IMR-90 (cell line): ENCODE results near the gene PPP1R1C. TPM values are rescaled to one million over a fixed set of nuclear protein-coding genes. Genes with fewer than 3 reads are reported as not detected.

Experiments used
- ATAC-seq: fragments of 200-7000 bp; cut with Tn5 transposase; 2 replicates; pipeline ENCODE4 v1.9.1; 2020; ENCODE audit warnings: low read depth, mild to moderate bottlenecking, moderate library complexity
- BruUV-seq: library from RNA; stranded (reverse); fragments of 400-500 nt; replicated peaks from 2 replicates; lab custom pipeline; 2021; lab: Mats Ljungman, UMichigan
- CTCF ChIA-PET: fragments of 300-600 bp; formaldehyde crosslinking; extraction: SDS; loops from one replicate; lab custom pipeline; 2021; ENCODE audit warnings: antibody characterized with exemption; lab: Yijun Ruan, JAX
- POLR2A ChIA-PET: fragments of 300-600 bp; sonication (Branson Sonifier 250); formaldehyde crosslinking; loops from one replicate; lab custom pipeline; 2022; ENCODE audit warnings: antibody characterized with exemption; ENCODE audit not compliant: unreplicated experiment; lab: Charles Lee
- DNase-seq: peaks from one replicate; pipeline ENCODE4 v3.0.0; 2013
- H2AFZ ChIP-seq: replicated peaks from 2 replicates; pipeline ENCODE3; 2013; ENCODE audit warnings: low read length, mild to moderate bottlenecking; ENCODE audit not compliant: poor library complexity
- H2AK5ac ChIP-seq: 2 replicates; pipeline ENCODE4 v1.6.1; 2013; ENCODE audit warnings: low read depth, low read length, inconsistent platforms
- H2AK9ac ChIP-seq: replicated peaks from 2 replicates; pipeline ENCODE3; 2013; ENCODE audit warnings: mild to moderate bottlenecking, low read depth, low read length, moderate library complexity; ENCODE audit not compliant: poor library complexity
- H2BK120ac ChIP-seq: 2 replicates; pipeline ENCODE4 v1.6.1; 2013; ENCODE audit warnings: low read depth, low read length, inconsistent platforms
- H2BK15ac ChIP-seq: 3 replicates; pipeline ENCODE4 v1.6.1; 2013; ENCODE audit warnings: low read depth, low read length, inconsistent platforms
- H2BK20ac ChIP-seq: 2 replicates; pipeline ENCODE4 v1.6.1; 2013; ENCODE audit warnings: low read depth, mild to moderate bottlenecking, inconsistent platforms, low read length, moderate library complexity
- H2BK5ac ChIP-seq: 2 replicates; pipeline ENCODE4 v1.6.1; 2013; ENCODE audit warnings: mild to moderate bottlenecking, low read depth, low read length, inconsistent platforms; ENCODE audit not compliant: poor library complexity, severe bottlenecking
- H3K14ac ChIP-seq: replicated peaks from 2 replicates; pipeline ENCODE4 v1.6.1; 2013; ENCODE audit warnings: low read depth, low read length, inconsistent platforms
- H3K18ac ChIP-seq: 2 replicates; pipeline ENCODE4 v1.6.1; 2013; ENCODE audit warnings: low read depth, low read length, control low read depth
- H3K23ac ChIP-seq: 2 replicates; pipeline ENCODE4 v1.6.1; 2013; ENCODE audit warnings: low read depth, low read length, inconsistent platforms
- H3K27ac ChIP-seq: 2 replicates; pipeline ENCODE4 v1.5.1; 2013; ENCODE audit warnings: mild to moderate bottlenecking, control low read depth, low read length; ENCODE audit not compliant: insufficient read depth
- H3K27me3 ChIP-seq: 2 replicates; pipeline ENCODE4 v1.6.1; 2013; ENCODE audit warnings: low read length; ENCODE audit not compliant: control insufficient read depth, insufficient read depth
- H3K36me3 ChIP-seq: 2 replicates; pipeline ENCODE4 v1.6.1; 2013; ENCODE audit warnings: low read length, mixed read lengths; ENCODE audit not compliant: control insufficient read depth, insufficient read depth
- H3K4ac ChIP-seq: 2 replicates; pipeline ENCODE4 v1.6.1; 2013; ENCODE audit warnings: low read depth, low read length, inconsistent platforms
- H3K4me1 ChIP-seq: 2 replicates; pipeline ENCODE4 v1.6.1; 2013; ENCODE audit warnings: low read length, mixed read lengths; ENCODE audit not compliant: control insufficient read depth, insufficient read depth
- H3K4me2 ChIP-seq: 2 replicates; pipeline ENCODE4 v1.6.1; 2013; ENCODE audit warnings: low read depth, mild to moderate bottlenecking, control low read depth, low read length, moderate library complexity
- H3K4me3 ChIP-seq: 2 replicates; pipeline ENCODE4 v1.5.1; 2013; ENCODE audit warnings: low read depth, mild to moderate bottlenecking, control low read depth, low read length, moderate library complexity; ENCODE audit not compliant: insufficient read depth
- H3K56ac ChIP-seq: 2 replicates; pipeline ENCODE4 v1.6.1; 2013; ENCODE audit warnings: low read length, inconsistent platforms; ENCODE audit not compliant: insufficient read depth; ENCODE audit errors: extremely low read depth
- H3K79me1 ChIP-seq, 2 experiments: 2 replicates each; pipeline ENCODE4 v1.6.1; 2013; ENCODE audit warnings: low read length in 2 of 2, inconsistent platforms in 1 of 2, low read depth in 1 of 2
- H3K9ac ChIP-seq: 2 replicates; pipeline ENCODE4 v1.6.1; 2013; ENCODE audit warnings: low read depth, low read length, control low read depth
- H3K9me1 ChIP-seq: 2 replicates; pipeline ENCODE4 v1.6.1; 2013; ENCODE audit warnings: low read length, inconsistent platforms; ENCODE audit not compliant: insufficient read depth
- H3K9me3 ChIP-seq: 2 replicates; pipeline ENCODE4 v1.6.1; 2013; ENCODE audit warnings: low read length; ENCODE audit not compliant: control insufficient read depth, insufficient read depth
- H4K20me1 ChIP-seq: 2 replicates; pipeline ENCODE4 v1.6.1; 2013; ENCODE audit warnings: low read length, inconsistent platforms; ENCODE audit not compliant: insufficient read depth
- H4K5ac ChIP-seq: 2 replicates; pipeline ENCODE4 v1.6.1; 2013; ENCODE audit warnings: mild to moderate bottlenecking, low read depth, low read length, control low read depth
- H4K8ac ChIP-seq, 2 experiments: 2 replicates each; pipeline ENCODE4 v1.6.1; 2013; ENCODE audit warnings: low read depth in 2 of 2, low read length in 2 of 2, control low read depth in 1 of 2, inconsistent platforms in 1 of 2
- H4K91ac ChIP-seq: 2 replicates; pipeline ENCODE4 v1.6.1; 2013; ENCODE audit warnings: low read depth, low read length, inconsistent platforms; ENCODE audit not compliant: insufficient read depth
- CEBPB ChIP-seq: IDR thresholded peaks from 2 replicates; pipeline ENCODE4 v1.6.1; 2012; ENCODE audit warnings: low read depth, low read length, improper control_type of control experiment
- MAFK ChIP-seq: IDR thresholded peaks from 2 replicates; pipeline ENCODE4 v1.6.1; 2012; ENCODE audit warnings: low read depth, low read length, improper control_type of control experiment
- MAZ ChIP-seq: IDR thresholded peaks from 2 replicates; pipeline ENCODE4 v1.6.1; 2012; ENCODE audit warnings: low read depth, mild to moderate bottlenecking, low read length, improper control_type of control experiment, moderate library complexity, borderline replicate concordance
- MXI1 ChIP-seq: IDR thresholded peaks from 2 replicates; pipeline ENCODE4 v1.6.1; 2012; ENCODE audit warnings: low read depth, mild to moderate bottlenecking, low read length, moderate library complexity, borderline replicate concordance
- NFE2L2 ChIP-seq: fragments of 150-350 bp; IDR thresholded peaks from 2 replicates; pipeline ENCODE4 v1.6.1; 2016; ENCODE audit warnings: low read depth, mild to moderate bottlenecking, low read length
- POLR2A ChIP-seq: IDR thresholded peaks from 2 replicates; pipeline ENCODE4 v1.6.1; 2012; ENCODE audit warnings: mild to moderate bottlenecking, low read depth, low read length
- RAD21 ChIP-seq: IDR thresholded peaks from 2 replicates; pipeline ENCODE4 v1.6.1; 2012; ENCODE audit warnings: low read length, improper control_type of control experiment
- RCOR1 ChIP-seq: IDR thresholded peaks from 2 replicates; pipeline ENCODE4 v1.6.1; 2012; ENCODE audit warnings: mild to moderate bottlenecking, low read length, improper control_type of control experiment; ENCODE audit not compliant: insufficient replicate concordance
- RFX5 ChIP-seq: IDR thresholded peaks from 2 replicates; pipeline ENCODE4 v1.8.0; 2012; ENCODE audit warnings: low read depth, mild to moderate bottlenecking, low read length, moderate library complexity
- SMC3 ChIP-seq: fragments of 150-350 bp; IDR thresholded peaks from 2 replicates; pipeline ENCODE4 v1.6.1; 2016; ENCODE audit warnings: low read depth, mild to moderate bottlenecking, antibody characterized with exemption, low read length, moderate library complexity
- dilution Hi-C: fragments of 300-500 bp; cut with HindIII; formaldehyde crosslinking; loops from one replicate; pipeline ENCODE4 v1.14.3; 2018; ENCODE audit warnings: low sequenced_read_pairs; ENCODE audit not compliant: unreplicated experiment
- in situ Hi-C: fragments of 300-500 bp; cut with MboI; formaldehyde crosslinking; loops from 3 replicates; pipeline ENCODE4 v1.14.3; 2019; ENCODE audit warnings: low sequenced_read_pairs, inconsistent platforms, mixed read lengths
- intact Hi-C: fragments of 100-400 bp; cut with micrococcal nuclease; formaldehyde crosslinking; loops from 2 replicates; pipeline ENCODE4 v1.10.0; 2022
- polyA plus RNA-seq, 3 experiments: library from polyadenylated mRNA; depleted of rRNA; stranded (reverse); fragments of >200 nt; gene quantifications; 2 replicates each; pipeline ENCODE4 v1.2.3, GENCODE V29; 2012; ENCODE audit warnings: low replicate concordance in 1 of 3
- total RNA-seq: library from RNA; depleted of rRNA; stranded (reverse); fragments of >200 nt; gene quantifications from 2 replicates; pipeline ENCODE4 v1.2.3, GENCODE V29; 2012
- TF ChIP-seq, protein P1 (sequence below): fragments of 150-350 bp; IDR thresholded peaks from 2 replicates; pipeline ENCODE4 v1.6.1; 2017; ENCODE audit warnings: mild to moderate bottlenecking, antibody characterized with exemption, low read length, low read depth
- TF ChIP-seq, protein P2 (sequence below): fragments of 150-350 bp; IDR thresholded peaks from 2 replicates; pipeline ENCODE4 v1.6.1; 2016; ENCODE audit warnings: low read depth, mild to moderate bottlenecking, low read length, moderate library complexity, borderline replicate concordance

PPP1R1C gene
- total and polyA plus RNA-seq, 2 of the 4 experiments (the other 2 are of a cell fraction), result 0.10 to 0.36 TPM

GRCh38 chr2:181959508-181959907, 26.1 kb upstream of the PPP1R1C start:
- Histone ChIP-seq H2AFZ (no peak overlapping the region), H2BK20ac (no peak overlapping the region), H3K4me2 (peak overlapping the region; percentile 37; the same call in 1 of the 2 replicates), H4K91ac (no peak overlapping the region), H3K4me1 (peaks cover 3% of the 10 kb centered on the region; the same call in 1 of the 2 replicates), H2BK120ac (no peak overlapping the region), H3K27ac (no peak overlapping the region), H3K36me3 (no peaks in the 10 kb centered on the region), H4K20me1 (no peaks in the 10 kb centered on the region), H3K4ac (no peak overlapping the region), H3K9ac (no peak overlapping the region), H3K79me1 (no peaks in the 10 kb centered on the region), H3K14ac (no peak overlapping the region), H3K4me3 (no peak overlapping the region), H2BK15ac (no peak overlapping the region), H3K9me1 (0 out of 2 replicates have a peak, but pooled peaks cover 2% of the 10 kb centered on the region), H3K27me3 (no peaks in the 10 kb centered on the region), H2AK5ac (no peak overlapping the region), H2AK9ac (no peak overlapping the region), H3K23ac (no peak overlapping the region), H3K56ac (no peak overlapping the region), H4K5ac (no peak overlapping the region), H3K18ac (no peak overlapping the region), H3K9me3 (no peaks in the 10 kb centered on the region), H2BK5ac (no peak overlapping the region), H4K8ac (no peak overlapping the region)
- no peak for TF ChIP-seq MAZ
- TF ChIP-seq, protein P1, sequence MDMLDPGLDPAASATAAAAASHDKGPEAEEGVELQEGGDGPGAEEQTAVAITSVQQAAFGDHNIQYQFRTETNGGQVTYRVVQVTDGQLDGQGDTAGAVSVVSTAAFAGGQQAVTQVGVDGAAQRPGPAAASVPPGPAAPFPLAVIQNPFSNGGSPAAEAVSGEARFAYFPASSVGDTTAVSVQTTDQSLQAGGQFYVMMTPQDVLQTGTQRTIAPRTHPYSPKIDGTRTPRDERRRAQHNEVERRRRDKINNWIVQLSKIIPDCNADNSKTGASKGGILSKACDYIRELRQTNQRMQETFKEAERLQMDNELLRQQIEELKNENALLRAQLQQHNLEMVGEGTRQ, result no peak
- no peak for TF ChIP-seq MAFK
- no peak for TF ChIP-seq RFX5
- no peak for TF ChIP-seq NFE2L2
- no peak for TF ChIP-seq CEBPB
- TF ChIP-seq RCOR1, result no peak
- no peak for TF ChIP-seq POLR2A
- TF ChIP-seq MXI1, result no peak
- no peak for TF ChIP-seq SMC3
- no peak for TF ChIP-seq RAD21
- TF ChIP-seq, protein P2, sequence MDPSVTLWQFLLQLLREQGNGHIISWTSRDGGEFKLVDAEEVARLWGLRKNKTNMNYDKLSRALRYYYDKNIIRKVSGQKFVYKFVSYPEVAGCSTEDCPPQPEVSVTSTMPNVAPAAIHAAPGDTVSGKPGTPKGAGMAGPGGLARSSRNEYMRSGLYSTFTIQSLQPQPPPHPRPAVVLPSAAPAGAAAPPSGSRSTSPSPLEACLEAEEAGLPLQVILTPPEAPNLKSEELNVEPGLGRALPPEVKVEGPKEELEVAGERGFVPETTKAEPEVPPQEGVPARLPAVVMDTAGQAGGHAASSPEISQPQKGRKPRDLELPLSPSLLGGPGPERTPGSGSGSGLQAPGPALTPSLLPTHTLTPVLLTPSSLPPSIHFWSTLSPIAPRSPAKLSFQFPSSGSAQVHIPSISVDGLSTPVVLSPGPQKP, result no peak
- POLR2A ChIA-PET, result no interaction called here
- dilution Hi-C loops (no loop called here), intact Hi-C loops (no loop called here), in situ Hi-C loops (no loop called here)
- ATAC-seq (no peak; the same call in 1 of the 2 replicates), DNase-seq (peak; percentile 55)
- CTCF ChIA-PET, result interaction anchor here (0.6 kb wide), 2 partner anchors 11 to 108 kb away, joined by 3 read pairs; no protein-coding TSS in a partner anchor
- BruUV-seq, result no TSS peak
